Neural cell (in vitro differentiated cells): ENCODE results near the gene SPHKAP.

Experiments
- EP300 ChIP-seq: fragments of 450-650 bp; conservative IDR thresholded peaks from 2 replicates; pipeline ENCODE4 v1.6.1; 2014; ENCODE audit warnings: antibody characterized with exemption, mild to moderate bottlenecking, moderate library complexity; ENCODE audit not compliant: poor library complexity, severe bottlenecking
- EZH2 ChIP-seq: fragments of 200-600, 300-800 bp; shearing (Covaris generic), sonication (generic); IDR thresholded peaks from 2 replicates; pipeline ENCODE4 v1.6.1; 2014; ENCODE audit warnings: antibody characterized with exemption, low read length, borderline replicate concordance, mild to moderate bottlenecking; ENCODE audit not compliant: insufficient read depth, poor library complexity, severe bottlenecking
- MXI1 ChIP-seq: fragments of 450-650 bp; conservative IDR thresholded peaks from 2 replicates; pipeline ENCODE4 v1.6.1; 2014; ENCODE audit warnings: antibody characterized with exemption, mild to moderate bottlenecking; ENCODE audit not compliant: poor library complexity, severe bottlenecking
- POLR2AphosphoS5 ChIP-seq: IDR thresholded peaks from 2 replicates; pipeline ENCODE4 v1.6.1; 2012
- RAD21 ChIP-seq: fragments of 450-650 bp; conservative IDR thresholded peaks from 2 replicates; pipeline ENCODE4 v1.6.1; 2014; ENCODE audit warnings: antibody characterized with exemption, mild to moderate bottlenecking, moderate library complexity
- SMC3 ChIP-seq: fragments of 450-650 bp; conservative IDR thresholded peaks from 2 replicates; pipeline ENCODE4 v1.6.1; 2014; ENCODE audit warnings: antibody characterized with exemption, mild to moderate bottlenecking, moderate library complexity; ENCODE audit not compliant: poor library complexity
- TF ChIP-seq, protein P1 (sequence below): fragments of 450-650 bp; IDR thresholded peaks from 2 replicates; pipeline ENCODE4 v1.5.1; 2014; ENCODE audit warnings: antibody characterized with exemption, mild to moderate bottlenecking, moderate library complexity; ENCODE audit not compliant: poor library complexity, severe bottlenecking
- TF ChIP-seq, protein P2 (sequence below): IDR thresholded peaks from 2 replicates; pipeline ENCODE4 v1.6.1; 2012; ENCODE audit warnings: borderline replicate concordance

DNA sequence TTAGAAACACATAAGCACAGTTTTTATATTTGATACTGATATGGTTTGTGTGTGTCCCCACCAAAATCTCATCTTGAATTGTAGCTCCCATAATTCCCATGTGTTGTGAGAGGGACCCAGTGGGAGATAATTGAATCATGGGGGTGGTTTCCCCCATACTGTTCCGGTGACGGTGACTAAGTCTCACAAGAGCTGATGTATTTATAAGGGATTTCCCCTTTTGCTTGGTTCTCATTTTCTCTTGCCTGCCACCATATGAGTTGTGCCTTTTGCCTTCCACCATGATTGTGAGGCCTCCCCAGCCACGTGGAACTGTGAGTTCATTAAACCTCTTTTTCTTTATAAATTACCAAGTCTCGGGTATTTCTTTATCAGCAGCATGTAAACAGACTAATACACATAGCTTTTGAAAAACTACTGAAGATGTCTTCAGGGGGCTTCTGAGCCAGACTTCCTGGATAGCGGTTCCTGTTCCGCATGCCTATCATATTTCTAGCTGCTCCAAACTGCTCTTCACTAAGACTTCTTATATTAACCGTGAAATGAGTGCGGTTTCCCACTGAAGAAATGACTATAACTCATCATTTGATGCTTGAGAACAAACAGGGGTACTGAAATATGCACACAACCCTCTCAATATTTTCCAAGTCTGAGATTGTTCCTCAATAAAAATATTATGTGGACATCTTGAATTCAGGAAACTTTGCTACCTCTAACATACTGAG, 75.8 kb downstream of the SPHKAP start:
- TF ChIP-seq EZH2 (no peak), POLR2AphosphoS5 (no peak), MXI1 (no peak), EP300 (no peak), RAD21 (no peak), SMC3 (no peak)
- TF ChIP-seq, protein P1, sequence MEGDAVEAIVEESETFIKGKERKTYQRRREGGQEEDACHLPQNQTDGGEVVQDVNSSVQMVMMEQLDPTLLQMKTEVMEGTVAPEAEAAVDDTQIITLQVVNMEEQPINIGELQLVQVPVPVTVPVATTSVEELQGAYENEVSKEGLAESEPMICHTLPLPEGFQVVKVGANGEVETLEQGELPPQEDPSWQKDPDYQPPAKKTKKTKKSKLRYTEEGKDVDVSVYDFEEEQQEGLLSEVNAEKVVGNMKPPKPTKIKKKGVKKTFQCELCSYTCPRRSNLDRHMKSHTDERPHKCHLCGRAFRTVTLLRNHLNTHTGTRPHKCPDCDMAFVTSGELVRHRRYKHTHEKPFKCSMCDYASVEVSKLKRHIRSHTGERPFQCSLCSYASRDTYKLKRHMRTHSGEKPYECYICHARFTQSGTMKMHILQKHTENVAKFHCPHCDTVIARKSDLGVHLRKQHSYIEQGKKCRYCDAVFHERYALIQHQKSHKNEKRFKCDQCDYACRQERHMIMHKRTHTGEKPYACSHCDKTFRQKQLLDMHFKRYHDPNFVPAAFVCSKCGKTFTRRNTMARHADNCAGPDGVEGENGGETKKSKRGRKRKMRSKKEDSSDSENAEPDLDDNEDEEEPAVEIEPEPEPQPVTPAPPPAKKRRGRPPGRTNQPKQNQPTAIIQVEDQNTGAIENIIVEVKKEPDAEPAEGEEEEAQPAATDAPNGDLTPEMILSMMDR = no peak
- TF ChIP-seq, protein P2, sequence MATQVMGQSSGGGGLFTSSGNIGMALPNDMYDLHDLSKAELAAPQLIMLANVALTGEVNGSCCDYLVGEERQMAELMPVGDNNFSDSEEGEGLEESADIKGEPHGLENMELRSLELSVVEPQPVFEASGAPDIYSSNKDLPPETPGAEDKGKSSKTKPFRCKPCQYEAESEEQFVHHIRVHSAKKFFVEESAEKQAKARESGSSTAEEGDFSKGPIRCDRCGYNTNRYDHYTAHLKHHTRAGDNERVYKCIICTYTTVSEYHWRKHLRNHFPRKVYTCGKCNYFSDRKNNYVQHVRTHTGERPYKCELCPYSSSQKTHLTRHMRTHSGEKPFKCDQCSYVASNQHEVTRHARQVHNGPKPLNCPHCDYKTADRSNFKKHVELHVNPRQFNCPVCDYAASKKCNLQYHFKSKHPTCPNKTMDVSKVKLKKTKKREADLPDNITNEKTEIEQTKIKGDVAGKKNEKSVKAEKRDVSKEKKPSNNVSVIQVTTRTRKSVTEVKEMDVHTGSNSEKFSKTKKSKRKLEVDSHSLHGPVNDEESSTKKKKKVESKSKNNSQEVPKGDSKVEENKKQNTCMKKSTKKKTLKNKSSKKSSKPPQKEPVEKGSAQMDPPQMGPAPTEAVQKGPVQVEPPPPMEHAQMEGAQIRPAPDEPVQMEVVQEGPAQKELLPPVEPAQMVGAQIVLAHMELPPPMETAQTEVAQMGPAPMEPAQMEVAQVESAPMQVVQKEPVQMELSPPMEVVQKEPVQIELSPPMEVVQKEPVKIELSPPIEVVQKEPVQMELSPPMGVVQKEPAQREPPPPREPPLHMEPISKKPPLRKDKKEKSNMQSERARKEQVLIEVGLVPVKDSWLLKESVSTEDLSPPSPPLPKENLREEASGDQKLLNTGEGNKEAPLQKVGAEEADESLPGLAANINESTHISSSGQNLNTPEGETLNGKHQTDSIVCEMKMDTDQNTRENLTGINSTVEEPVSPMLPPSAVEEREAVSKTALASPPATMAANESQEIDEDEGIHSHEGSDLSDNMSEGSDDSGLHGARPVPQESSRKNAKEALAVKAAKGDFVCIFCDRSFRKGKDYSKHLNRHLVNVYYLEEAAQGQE = no peak
